ENCODE measurements around the gene CCDC57. TPM values are rescaled to one million over a fixed set of nuclear protein-coding genes. Genes with fewer than 3 reads are reported as not detected.

CCDC57 gene
- total and polyA plus RNA-seq, 2 of the 8 experiments (the other 6 are each of a cell fraction or from before 2014, with no cell fraction given) = 8.4 to 12.9 TPM

DNA sequence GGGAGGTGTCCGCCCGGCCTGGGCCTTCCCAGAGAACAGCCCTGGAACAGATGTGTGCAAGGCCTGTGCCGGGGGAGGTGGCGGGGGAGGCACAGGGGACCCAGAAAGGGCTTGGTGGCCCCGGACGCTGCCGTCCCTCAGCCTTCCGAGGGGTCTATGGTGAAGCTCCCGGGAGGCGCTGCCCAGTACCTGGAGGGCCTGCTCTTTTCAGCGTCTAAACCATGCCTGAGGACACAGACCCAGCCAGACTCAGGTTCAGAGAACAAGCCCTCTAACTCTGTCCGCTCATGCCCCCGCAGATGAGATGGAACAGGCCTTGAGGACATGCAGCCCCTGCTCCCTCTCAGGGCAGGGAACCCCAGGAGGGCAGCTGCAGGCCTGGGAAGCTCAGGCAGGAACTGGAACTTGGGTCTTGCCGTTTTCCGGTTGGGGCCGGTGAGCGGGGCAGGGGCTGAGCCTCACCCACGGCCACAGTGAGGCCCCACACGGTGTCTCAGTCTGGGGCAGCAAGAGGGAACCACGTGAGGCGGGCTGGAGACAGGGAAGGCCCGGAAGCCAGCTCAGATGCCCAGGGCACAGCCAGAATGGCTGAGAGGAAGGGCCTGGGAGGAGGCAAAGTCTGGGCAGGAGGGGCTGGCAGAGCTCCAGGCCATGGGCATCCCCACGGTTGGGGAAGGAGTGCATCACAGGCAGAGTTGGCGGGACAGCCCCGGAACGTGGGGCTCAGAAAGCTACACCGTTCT is 28.7 kb upstream of the CCDC57 start:
- no peak overlapping the region for H3K9ac ChIP-seq (replicated peaks in 1 of 4; ENCODE audit: extremely low read depth in 1 of 4, low read depth in 3 of 4, low read length in 3 of 4)
- DNase-seq (ENCODE audit: low read depth in 1 of 2, low spot score in 2 of 2) = no peak
- TF ChIP-seq SRF (IDR thresholded peaks at IDR 0.05; ENCODE audit: low read depth, low read length) (no peak), HDAC6 (IDR thresholded peaks at IDR 0.05; ENCODE audit: low read depth, low read length) (no peak), POLR2A (IDR thresholded peaks at IDR 0.05; ENCODE audit: control extremely low read depth in 1 of 2, low read depth in 2 of 2, low read length in 2 of 2) (no peak), SP4 (IDR thresholded peaks at IDR 0.05; ENCODE audit: low read length) (no peak), ZNF274 (IDR thresholded peaks at IDR 0.05; ENCODE audit: borderline replicate concordance, extremely low read depth, low read length) (no peak), GTF2F1 (IDR thresholded peaks at IDR 0.05; ENCODE audit: borderline replicate concordance, low read depth, low read length) (no peak), SUZ12 (IDR thresholded peaks at IDR 0.05; ENCODE audit: low read length) (no peak), CEBPB (IDR thresholded peaks at IDR 0.05; ENCODE audit: low read depth, low read length) (no peak), JUN (IDR thresholded peaks at IDR 0.05; ENCODE audit: low read depth, low read length) (no peak), SP1 (IDR thresholded peaks at IDR 0.05; ENCODE audit: low read depth, low read length) (no peak)
- TF ChIP-seq, protein P1, sequence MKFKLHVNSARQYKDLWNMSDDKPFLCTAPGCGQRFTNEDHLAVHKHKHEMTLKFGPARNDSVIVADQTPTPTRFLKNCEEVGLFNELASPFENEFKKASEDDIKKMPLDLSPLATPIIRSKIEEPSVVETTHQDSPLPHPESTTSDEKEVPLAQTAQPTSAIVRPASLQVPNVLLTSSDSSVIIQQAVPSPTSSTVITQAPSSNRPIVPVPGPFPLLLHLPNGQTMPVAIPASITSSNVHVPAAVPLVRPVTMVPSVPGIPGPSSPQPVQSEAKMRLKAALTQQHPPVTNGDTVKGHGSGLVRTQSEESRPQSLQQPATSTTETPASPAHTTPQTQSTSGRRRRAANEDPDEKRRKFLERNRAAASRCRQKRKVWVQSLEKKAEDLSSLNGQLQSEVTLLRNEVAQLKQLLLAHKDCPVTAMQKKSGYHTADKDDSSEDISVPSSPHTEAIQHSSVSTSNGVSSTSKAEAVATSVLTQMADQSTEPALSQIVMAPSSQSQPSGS (IDR thresholded peaks at IDR 0.05; ENCODE audit: low read length) = no peak

More for the DNA sequence above, 28.7 kb upstream of the CCDC57 start:
- no peak overlapping the region for H2BK12ac ChIP-seq (ENCODE audit: low read depth, low read length)
- peaks cover 0 to 12% of the 10 kb centered on the region in 2 experiments; a peak in 1 of 4 replicates for H3K79me2 ChIP-seq (ENCODE audit: control insufficient read depth in 1 of 2, insufficient read depth in 2 of 2, low read length in 2 of 2)
- H3K4me1 ChIP-seq (replicated peaks in 1 of 4; ENCODE audit: control insufficient read depth in 3 of 4, insufficient read depth in 4 of 4, low read length in 3 of 4) = peaks cover 0 to 4% (median 1%) of the 10 kb centered on the region in 4 experiments; a peak in 4 of 7 replicates
- H3K27me3 ChIP-seq (replicated peaks in 1 of 4; ENCODE audit: control insufficient read depth in 3 of 4, extremely low read depth in 1 of 4, insufficient read depth in 3 of 4, low read length in 3 of 4) = no peaks in the 10 kb centered on the region
- peak overlapping the region; percentile 59; the same call in 1 of the 2 replicates for H4K8ac ChIP-seq (ENCODE audit: extremely low read depth, insufficient read depth, low read length)
- no peak overlapping the region for H2BK120ac ChIP-seq (replicated peaks; ENCODE audit: low read depth, low read length)
- H4K5ac ChIP-seq (ENCODE audit: insufficient read length, low read depth, low read length) = no peak overlapping the region
- H3K36me3 ChIP-seq (ENCODE audit: control insufficient read depth in 2 of 4, insufficient read depth in 4 of 4, low read length in 3 of 4) = peaks cover 15 to 50% (median 35%) of the 10 kb centered on the region in 4 experiments
- H3K14ac ChIP-seq (ENCODE audit: insufficient read length) = no peak overlapping the region
- no peak for FAIRE-seq
- H3K23me2 ChIP-seq (ENCODE audit: low read depth, low read length) = no peaks in the 10 kb centered on the region; the same call in 1 of the 2 replicates
- H2AFZ ChIP-seq (ENCODE audit: low read length) = no peak overlapping the region
- no peak overlapping the region for H3K23ac ChIP-seq (ENCODE audit: insufficient read length)
- no peak overlapping the region for H4K91ac ChIP-seq (replicated peaks; ENCODE audit: insufficient read length, low read length)
- peaks cover 30 to 40% of the 10 kb centered on the region in 2 experiments for H4K20me1 ChIP-seq (replicated peaks in 1 of 2; ENCODE audit: control insufficient read depth in 1 of 2, insufficient read depth in 2 of 2, low read length in 2 of 2)
- no peak overlapping the region for H2BK15ac ChIP-seq (ENCODE audit: low read length)
- no peak overlapping the region for H3K4ac ChIP-seq (replicated peaks; ENCODE audit: insufficient read length, low read depth, low read length)
- no peak overlapping the region for H2BK20ac ChIP-seq (ENCODE audit: low read length)
- H3K79me1 ChIP-seq (ENCODE audit: low read depth, low read length) = peaks cover 12% of the 10 kb centered on the region
- H3K9me3 ChIP-seq (ENCODE audit: insufficient read depth in 2 of 2, low read depth in 1 of 2, low read length in 1 of 2) = no peaks in the 10 kb centered on the region; a peak in 1 of 4 replicates
- H3K4me2 ChIP-seq (ENCODE audit: insufficient read depth in 1 of 2, low read depth in 2 of 2, low read length in 2 of 2) = no peak overlapping the region
- POLR2A ChIA-PET (ENCODE audit: partially characterized antibody) = interaction anchor here (0.8 to 2.4 kb wide), 14 partner anchors 8 to 51 kb away, joined by 3 to 10 read pairs (median 4); partner anchors contain the start of genes CCDC57, CSNK1D and SLC16A3
- no peak overlapping the region for H2AK5ac ChIP-seq (ENCODE audit: low read depth, low read length)
- H2BK5ac ChIP-seq (ENCODE audit: low read depth, low read length) = no peak overlapping the region
- WGBS, 2 experiments (ENCODE audit: extremely low coverage in 1 of 2, insufficient coverage in 1 of 2, insufficient read length in 1 of 2, insufficient replicate concordance in 2 of 2, low coverage in 1 of 2, low lambda C conversion rate in 2 of 2, missing lambda C conversion rate in 1 of 2) = 89% methylated on average over 26 of the region's 27 CpGs; no CpG with 5 or more reads in 1 of the 2 experiments
- H3K56ac ChIP-seq (replicated peaks; ENCODE audit: insufficient read length, low read depth, low read length) = no peak overlapping the region
- CTCF ChIA-PET (ENCODE audit: partially characterized antibody) = interaction anchor here (0.7 to 2.3 kb wide), 6 partner anchors 8 to 650 kb away, joined by 3 to 12 read pairs (median 3); partner anchors contain the start of gene SLC16A3
- no peak overlapping the region for H3K4me3 ChIP-seq (ENCODE audit: extremely low read depth in 1 of 4, insufficient read depth in 2 of 4, low read depth in 3 of 4, low read length in 4 of 4)
- H3K18ac ChIP-seq (ENCODE audit: extremely low read depth, low read length) = no peak overlapping the region; the same call in 1 of the 2 replicates
- no peak overlapping the region for H3K27ac ChIP-seq (ENCODE audit: low read depth, low read length)
